T-helper 1 cell treated with Interleukin-12 subunit alpha and Interleukin-12 subunit beta and Interleukin-4 antibody, amounts not matched to agents 30 ng/mL and 1 ng/mL, for 36 hours (primary cell): Measurements from ENCODE around the gene ATXN7. TPM values are rescaled to one million over a fixed set of nuclear protein-coding genes. Genes with fewer than 3 reads are reported as not detected.

Experiments used
- intact Hi-C: fragments of 100-400 bp; cut with micrococcal nuclease; formaldehyde crosslinking; loops from one replicate; pipeline ENCODE4 v1.15.1; 2024
- total RNA-seq: library from RNA; stranded (reverse); gene quantifications from 2 replicates; pipeline ENCODE4 v1.2.3, GENCODE V29; 2022

ATXN7 gene
- total RNA-seq, 1 donor from 2014 or later, result 79.2 TPM

DNA sequence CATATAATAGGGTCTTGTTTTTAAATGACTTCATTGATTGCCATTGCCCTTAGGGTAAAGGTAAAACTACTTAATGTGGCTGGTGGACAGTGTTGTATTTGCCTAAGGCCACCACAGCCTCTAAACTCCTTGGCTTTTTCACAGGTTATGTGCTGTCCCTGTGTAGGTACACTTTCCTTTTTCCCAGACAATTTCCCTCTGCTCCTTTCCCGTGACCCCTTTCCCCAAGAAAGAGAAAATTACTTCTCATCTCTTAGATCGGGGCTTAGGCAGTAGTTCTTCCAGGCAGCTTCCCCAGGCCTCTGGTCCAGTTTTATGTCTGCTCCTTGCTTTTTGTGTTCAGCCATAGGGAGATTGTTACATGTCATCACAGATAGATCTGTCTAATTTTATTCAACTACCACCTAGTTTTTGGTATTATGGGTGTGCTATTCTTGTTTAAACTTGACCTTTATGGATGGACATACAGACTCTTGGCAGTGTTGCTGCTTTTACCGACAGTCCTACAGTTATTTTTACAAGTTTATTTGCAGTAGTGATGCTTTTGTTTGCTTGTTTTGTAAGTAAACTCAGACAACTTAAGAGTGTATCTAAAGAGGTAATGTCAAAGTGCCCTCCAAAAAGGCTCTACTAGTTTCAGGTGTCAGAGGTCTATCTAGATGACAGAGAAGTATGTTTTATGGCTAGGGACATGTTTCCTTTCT is 69.0 kb downstream of the ATXN7 start:
- intact Hi-C loops, result loop anchor here (2.0 kb wide), 1 partner anchor 22 kb away; no protein-coding TSS in a partner anchor

DNA sequence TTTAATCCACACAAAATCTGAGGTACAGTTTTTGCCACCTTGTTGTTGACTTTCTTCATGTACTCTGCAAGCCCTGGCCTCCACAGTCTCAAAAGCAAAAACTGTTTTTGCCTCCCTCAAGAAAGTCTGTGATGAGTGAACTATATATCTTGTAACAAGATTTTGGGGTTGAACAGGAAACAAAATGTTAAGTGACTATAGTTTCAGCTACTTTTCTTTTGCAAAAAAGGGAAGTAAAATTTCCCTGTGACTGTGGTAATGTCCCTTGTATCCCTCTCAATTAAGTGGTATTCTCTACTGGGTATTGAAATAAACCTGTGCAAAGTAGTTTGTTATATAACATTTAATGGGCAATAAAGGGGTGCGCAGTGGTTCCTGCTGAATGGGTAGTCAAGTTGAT is 69.8 kb downstream of the ATXN7 start:
- intact Hi-C loops, result loop anchor here (2.0 kb wide), 1 partner anchor 23 kb away; no protein-coding TSS in a partner anchor

DNA sequence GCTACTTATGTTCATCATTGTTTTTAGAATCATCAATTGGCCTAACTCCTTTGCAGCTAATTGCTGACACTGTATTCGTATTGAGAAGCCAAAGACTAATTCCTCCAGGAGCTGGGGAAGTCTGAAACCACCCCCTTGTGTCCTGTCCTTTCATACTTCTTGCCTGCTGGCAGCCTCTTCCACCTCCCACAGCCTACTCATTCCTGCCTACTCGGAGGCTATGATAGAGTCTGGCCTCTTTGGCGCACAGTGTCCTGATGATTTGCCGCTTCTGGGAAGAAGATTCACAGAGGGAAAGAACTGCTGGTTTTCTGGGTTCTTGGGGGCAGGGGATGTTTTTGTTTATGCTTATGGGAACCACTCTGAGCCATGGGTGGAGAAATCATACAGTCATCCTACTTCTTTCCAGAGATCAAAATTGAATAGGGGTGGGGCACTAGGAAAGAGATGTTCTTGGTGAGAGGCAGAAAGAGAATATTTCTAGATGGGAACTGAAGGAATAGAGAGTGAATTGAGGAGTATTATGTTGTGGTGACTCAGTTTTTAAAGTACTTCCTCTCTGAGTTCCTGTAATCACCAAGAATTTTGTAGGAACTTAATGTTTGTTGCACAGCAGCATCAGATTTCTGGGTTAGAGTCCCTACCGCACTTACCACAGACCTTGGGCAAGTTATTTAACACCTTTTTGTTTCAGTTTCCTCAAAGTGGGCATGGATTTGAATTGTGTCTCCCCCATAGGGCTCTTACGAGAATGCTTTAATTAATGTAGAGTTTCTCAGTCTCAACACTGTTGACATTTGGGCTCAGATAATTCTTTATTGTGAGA is 70.6 kb downstream of the ATXN7 start:
- intact Hi-C loops, result loop anchor here (1.0 kb wide), 1 partner anchor 9 kb away; no protein-coding TSS in a partner anchor

DNA sequence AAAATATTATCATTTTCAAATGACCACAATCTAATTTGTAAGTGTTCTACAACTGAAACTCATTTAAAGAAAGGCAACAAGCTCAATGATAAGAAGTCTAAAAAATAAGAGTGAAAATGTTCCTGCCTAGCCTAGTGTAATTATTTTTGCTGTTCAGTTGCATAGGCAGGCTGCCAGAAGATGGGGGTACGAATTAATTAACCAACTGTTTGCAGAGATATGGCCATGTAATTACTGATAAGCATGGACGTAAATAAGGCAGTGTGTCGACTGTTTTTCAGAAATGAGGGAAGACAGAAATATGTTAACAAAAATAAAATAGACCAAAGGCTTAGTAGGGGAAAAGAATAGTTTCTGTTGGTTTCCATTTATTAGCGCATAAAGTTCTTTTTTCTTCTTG is 73.3 kb downstream of the ATXN7 start:
- intact Hi-C loops, result loop anchor here (1.0 kb wide), 1 partner anchor 14 kb away; no protein-coding TSS in a partner anchor

DNA sequence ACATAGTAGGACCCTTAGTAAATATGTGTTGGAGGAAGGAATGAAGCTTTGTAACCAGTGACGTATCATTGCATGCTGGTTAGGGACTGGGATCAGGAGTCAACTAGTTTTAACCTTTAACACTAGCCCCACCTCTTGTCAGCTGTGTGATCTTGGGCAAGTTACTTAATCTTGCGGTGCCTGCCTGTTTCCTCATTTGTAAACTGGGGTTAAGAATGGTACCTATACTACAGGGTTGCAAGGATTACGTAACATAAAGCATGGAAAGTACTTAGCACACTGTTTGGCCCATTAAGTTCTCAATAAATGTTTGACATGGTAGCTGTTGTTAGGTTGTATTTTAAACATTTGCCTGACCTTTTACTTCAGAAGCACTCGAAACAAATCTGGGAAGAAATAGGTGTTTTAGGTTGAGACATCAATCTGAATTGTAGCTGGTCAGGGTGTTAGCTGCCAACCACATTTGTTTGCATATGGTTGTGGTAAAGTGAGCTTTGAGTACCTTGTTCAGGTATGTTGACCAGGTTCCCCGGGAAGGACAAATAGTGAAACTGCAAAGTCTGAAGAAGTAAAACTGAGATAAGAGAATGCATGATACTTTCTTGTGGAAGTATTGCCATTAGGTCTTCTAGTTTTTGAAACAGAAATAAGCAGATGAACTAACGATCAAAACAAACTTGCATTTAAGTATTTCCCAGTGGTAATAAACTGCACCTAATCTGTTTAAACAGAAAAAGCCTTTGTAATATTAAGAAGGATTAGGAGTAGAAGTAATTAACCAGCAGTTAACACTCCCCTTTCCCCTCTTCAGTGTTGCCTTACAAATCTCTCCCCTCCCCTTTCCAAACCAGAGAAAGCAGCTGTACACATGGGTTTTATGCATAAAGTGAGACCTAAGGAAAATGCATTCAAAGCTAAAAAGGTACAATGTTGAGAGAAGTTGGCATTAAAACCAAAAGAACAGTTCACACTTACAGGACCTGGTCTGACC is 74.3 kb downstream of the ATXN7 start:
- intact Hi-C loops, result no loop called here

DNA sequence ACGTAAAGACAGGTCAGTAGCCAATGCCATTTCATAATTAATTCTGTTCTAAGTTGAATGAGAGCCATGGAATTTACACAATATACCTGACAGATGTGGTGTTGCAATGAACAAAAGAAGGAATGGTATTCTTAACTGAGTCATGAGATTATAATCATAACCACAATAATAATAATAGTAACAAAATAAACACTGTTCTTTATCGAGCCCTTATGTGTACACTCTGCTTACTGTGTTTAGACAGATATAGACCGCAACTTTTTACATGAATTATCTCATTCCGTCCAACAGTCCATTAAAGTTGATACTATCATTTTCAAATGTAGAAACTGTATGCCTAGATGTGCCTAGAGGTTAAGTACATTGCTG is 76.7 kb downstream of the ATXN7 start:
- intact Hi-C loops, result no loop called here

DNA sequence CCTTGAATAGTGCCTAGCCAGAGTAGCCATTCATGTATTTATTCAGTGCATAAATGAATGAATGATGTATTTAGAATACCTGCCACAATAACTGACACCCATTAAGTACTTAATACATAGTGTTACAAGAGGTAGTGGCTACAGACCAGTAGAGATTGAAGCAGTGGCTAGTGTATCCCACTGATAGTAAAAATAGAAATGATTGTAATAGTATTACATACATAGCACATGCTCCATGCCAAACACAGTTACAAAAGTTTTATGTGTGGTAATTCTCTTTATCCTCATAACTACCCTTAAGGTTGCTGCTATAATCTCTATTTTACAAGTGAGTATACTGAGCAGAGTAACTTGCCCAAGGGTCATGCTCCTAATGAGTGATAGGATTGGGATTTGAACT is 78.9 kb downstream of the ATXN7 start:
- intact Hi-C loops, result no loop called here

DNA sequence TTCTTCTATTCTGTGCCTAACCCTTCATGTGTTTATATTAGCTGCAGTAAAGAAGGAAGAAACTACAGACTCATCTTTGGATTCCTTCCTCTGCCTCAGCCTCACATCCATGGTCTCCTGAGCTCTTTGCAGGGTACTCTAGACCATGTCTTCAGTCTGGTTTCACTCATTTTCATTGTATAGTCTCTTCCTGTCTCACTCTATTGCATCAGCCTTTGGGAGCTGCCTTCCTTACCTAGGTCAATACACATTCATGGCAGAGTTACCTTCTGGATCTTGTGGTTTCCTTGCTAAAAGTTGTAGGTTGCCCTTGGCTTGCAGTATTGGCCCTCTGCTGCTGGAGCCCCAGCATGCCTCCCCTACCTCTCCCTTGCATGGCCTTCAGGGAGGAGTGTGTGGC is 80.0 kb downstream of the ATXN7 start:
- intact Hi-C loops, result loop anchor here (1.0 kb wide), 1 partner anchor 9 kb away; no protein-coding TSS in a partner anchor

DNA sequence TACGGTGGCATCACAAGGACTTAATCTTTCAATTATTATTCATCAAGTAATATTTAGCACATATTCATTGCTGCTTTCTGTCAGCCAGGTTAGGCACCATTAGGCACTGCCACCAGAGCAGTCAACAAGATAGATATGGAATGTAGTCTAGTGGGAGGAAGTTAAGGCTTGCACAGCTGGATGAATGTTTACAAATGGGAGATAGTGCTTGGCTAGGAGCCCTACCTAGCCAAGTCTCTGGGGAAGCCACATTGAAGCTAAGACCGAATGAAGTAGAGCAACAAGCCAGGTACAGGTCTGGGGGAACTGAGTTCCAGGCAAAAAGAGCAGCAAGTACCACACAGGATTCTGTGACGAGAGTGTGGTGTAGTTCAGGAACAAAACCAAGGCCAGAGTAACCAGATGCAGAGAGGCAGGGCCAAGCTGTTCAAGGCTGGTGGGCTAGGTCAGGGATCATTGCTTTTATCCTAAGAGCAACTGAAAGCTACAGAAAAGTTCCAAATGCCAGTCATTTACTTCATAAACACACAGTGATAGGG is 82.0 kb downstream of the ATXN7 start:
- intact Hi-C loops, result no loop called here

DNA sequence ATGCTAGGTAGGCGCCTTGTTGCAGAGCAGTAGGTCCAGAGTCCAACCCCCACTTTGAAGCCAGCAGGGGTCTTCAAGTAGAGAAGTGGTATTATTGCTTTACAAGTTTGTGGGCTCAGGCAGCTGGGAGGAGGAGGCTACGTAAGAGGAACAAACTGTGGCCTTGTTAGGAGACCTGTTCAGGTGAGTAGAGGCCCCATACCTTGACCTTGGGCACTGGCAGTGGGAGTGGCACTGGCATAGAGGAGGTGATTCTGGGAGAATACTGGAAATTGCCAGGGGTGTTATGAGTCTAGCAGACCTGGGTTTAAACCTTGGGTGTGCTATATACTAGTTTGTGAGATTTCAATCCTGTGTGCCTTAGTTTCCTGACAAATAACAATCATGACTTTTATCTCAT is 83.1 kb downstream of the ATXN7 start:
- intact Hi-C loops, result no loop called here

DNA sequence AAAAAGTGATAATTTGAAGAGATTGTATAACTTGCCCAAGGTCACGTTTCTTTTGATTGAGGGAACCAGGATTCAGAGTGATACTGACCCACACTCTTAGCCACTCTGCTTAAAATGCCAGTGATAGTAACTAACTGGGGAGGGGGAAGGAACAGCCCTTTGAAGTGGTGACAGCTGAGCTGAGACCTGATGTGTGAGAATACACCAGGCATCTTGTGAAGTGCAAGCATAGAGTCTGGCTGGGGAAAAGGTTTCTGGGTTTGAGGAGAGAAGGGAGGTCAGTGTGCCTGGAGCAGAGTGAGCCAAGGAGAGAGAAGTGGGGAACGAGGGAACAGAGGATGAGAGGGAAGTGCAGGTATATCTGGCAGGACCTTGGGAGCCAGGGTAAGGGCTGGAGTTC is 83.9 kb downstream of the ATXN7 start:
- intact Hi-C loops, result no loop called here

DNA sequence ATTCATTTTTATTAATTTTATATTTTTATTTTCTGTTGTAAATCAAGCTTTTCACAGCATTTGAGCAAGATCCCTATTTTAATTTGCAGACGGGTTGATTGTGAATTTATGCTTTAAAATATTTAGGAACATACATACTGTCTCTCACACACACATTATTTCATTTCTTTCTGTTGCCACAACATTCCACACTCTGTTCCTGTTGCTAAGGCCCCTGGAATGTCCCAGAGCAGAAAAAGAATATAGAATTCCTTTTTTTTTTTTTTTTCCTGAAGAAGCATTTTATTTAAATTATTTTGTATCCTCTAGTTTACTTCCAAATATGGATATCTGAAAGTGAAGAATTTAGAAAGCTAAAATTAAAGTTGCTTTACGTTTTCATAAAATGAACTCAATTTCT is 85.3 kb downstream of the ATXN7 start:
- intact Hi-C loops, result no loop called here

DNA sequence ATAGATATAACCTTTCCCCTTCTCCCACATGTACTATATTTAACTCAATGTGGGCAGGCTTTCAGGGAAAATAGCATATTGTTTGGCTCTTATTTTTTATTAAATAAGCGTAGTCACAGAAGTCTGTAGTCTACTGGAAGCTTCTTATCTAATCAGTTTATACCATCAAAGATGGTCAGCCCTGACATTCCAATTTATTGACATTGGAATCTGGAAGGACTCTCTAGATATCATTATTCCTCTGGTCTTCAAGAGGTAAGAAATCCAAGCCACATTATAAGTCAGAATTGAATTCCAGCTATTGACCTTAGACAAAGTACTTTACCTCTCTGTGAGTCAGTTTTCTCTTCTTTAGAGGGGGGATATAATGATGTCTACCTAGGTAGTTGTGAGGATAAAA is 87.0 kb downstream of the ATXN7 start:
- intact Hi-C loops, result loop anchor here (1.0 to 5.0 kb wide), 5 partner anchors 11 to 88 kb away; partner anchors contain the start of genes ATXN7, PSMD6, SCAANT1 and THOC7

DNA sequence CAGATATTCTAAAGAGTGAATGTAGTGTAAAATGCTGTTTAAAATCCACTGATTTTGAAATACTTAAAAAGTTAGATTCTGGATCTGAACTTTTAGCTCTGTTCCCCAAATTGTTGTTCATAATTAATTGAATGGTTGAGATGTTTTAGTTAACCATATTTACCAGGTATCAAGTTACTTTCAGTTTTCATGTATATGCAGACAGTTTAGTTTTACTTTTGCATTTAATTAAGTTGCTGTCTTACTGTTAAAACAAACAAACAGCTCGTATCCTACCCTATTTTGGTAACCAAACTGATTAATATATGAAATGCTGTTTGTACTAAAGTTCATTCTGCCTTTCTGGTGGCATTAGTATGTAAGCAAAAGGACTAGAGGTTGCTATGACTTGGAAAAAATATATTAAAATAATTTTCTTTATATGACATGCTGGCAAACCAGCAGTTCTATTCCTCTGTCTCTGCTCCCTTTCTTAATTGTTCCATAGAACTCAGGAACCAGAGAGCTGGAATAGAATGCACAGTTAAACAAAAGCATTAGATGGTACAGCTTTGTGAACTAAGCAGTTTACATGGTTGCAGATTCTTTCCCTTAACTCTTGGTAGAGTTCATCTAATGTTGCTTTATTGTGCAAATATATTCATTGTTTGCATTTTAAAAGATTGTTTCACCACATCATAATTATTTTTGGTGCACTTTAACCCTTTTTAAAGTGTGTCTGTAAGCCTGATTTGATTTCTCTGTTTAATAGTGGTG is 88.0 kb downstream of the ATXN7 start:
- intact Hi-C loops, result loop anchor here (1.0 to 5.0 kb wide), 5 partner anchors 10 to 89 kb away; partner anchors contain the start of genes ATXN7, PSMD6, SCAANT1 and THOC7

DNA sequence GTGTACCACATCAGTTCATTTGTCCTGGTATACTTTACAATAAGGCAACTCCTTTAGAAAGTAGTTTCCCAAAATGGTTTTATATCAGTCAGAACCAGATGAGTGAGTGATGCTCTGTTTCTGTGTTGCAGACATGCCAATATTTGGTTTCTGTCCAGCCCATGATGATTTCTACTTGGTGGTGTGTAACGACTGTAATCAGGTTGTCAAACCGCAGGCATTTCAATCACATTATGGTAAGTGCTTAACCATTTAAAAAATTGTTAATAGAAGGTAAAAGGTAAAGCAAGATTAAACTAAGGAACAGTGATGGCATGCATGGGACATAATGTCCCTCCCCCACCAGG is 88.6 kb downstream of the ATXN7 start:
- intact Hi-C loops, result loop anchor here (5.0 kb wide), 1 partner anchor 90 kb away; the partner anchor contains the start of genes ATXN7 and THOC7

DNA sequence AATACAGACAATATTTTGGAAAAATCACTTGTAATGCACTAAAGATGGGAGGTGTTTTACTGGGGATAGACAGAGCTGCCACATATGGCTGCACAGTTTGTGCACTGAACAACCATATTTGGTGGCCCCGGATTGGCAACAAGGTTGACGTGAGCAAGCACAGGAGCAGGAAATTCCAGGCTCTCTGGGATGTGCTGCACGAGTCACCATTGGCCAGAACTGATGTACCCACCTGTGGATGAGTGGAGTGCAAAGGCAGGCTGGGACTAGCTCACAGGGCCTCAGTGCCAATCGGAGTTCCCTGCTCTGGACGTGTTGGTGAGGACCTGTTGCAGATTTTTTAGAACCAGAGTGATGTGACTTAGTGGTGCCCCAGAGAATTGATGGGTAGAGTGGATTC is 90.5 kb downstream of the ATXN7 start:
- intact Hi-C loops, result loop anchor here (5.0 kb wide), 1 partner anchor 92 kb away; the partner anchor contains the start of genes ATXN7 and THOC7

DNA sequence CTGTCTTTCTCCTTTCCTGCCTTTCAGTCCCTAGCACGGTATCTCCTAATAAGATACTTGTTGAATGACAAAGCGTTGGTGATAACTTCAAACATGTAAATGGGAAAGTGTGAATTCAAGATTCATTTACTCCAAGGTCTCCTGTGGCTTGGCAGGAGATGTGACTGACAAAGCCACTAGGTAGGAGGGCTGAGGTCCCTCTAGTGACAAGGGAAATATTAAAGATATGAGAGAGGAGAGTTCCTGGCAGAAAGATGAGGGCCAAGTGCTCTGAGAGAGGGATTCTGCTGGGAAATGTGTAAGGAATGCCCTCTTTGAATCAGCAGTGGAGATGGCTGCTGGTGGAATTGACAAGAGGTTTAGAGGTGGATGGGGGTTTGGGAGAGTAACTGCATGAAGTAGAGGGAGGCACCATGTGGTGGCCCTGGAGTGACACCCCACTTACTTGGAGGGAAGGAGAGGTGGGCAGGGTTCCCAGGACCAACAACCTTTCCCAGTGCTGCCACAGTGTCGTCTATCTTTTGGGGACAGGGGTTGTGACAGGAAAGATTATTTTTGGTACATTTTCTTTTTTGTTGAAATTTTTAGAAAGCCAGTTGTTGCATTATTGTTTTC is 91.5 kb downstream of the ATXN7 start:
- intact Hi-C loops, result no loop called here

DNA sequence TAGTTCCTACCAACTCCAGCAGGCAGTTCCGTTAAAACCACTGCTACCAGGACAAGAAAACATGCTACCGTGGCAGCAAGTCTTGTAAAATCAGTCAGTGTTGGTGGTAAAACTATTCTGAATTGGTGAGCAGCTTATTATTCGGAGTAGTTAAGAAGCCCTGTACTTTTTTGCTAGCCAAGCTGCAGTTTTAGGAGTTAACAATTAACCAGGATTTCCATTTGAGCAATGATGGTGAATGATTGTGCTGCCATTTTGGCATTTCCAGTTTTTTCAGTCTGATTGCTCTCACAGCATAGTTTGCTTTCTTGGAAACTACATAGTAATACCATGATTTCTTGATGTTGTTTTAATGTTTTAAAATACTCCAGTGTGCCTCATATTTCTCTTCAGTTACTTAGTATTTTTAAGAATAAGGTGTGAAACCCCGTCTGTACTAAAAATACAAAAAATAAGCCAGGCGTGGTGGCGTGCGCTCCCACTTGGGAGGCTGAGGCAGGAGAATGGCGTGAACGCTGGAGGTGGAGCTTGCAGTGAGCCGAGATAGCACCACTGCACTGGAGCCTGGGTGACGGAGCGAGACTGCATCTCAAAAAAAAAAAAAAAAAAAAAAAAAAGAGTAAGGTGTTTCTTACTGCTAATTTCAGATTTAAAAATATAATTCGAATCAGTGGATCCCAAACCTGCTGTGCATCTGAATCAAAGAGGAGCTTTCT is 92.3 kb downstream of the ATXN7 start:
- intact Hi-C loops, result no loop called here

DNA sequence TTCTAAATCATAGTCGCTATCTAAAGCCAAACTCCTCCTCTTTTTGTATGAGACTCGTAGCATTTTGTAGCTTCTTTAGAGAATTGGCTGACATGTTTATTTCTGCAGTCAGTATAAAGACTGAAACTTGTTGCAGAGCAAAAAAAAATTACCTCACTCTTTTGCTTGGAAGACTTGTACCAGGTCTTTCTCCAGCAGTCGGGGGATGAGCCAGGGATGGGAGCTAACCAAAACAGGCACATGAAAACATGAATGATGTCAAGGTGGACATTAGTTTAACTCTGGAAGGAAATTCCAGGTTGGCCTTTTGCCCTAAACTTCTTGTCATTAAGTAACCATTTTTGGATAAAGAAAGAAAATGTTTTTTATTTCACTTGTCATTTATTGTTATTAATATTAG is 95.5 kb downstream of the ATXN7 start:
- intact Hi-C loops, result no loop called here
